GM12873 (cell line): ENCODE measurements around the gene RBP2.

Experiments
- CTCF ChIP-seq: IDR thresholded peaks from 2 replicates; pipeline ENCODE4 v1.5.1; 2012; ENCODE audit warnings: low read depth, mild to moderate bottlenecking, moderate library complexity, low read length, control low read depth; ENCODE audit not compliant: insufficient read depth; ENCODE audit errors: missing control alignments

The RBP2 gene

GRCh38 chr3:139455206-139455605 lies 21.1 kb downstream of the RBP2 start:
- no peak for TF ChIP-seq CTCF

- TF ChIP-seq CTCF: no peak
Observed at GRCh38 chr3:139454346-139454745, 22.0 kb downstream of the RBP2 start.

GRCh38 chr3:139450159-139450558 lies 26.2 kb downstream of the RBP2 start:
- no peak for TF ChIP-seq CTCF

GRCh38 chr3:139449566-139449965 lies 26.8 kb downstream of the RBP2 start:
- TF ChIP-seq CTCF: no peak

GRCh38 chr3:139448104-139448503 lies 28.2 kb downstream of the RBP2 start:
- TF ChIP-seq CTCF: no peak

- no peak for TF ChIP-seq CTCF
Observed at GRCh38 chr3:139447486-139447885, 28.8 kb downstream of the RBP2 start.

GRCh38 chr3:139444446-139444845 lies 31.9 kb downstream of the RBP2 start:
- no peak for TF ChIP-seq CTCF

GRCh38 chr3:139443186-139443585 lies 33.1 kb downstream of the RBP2 start:
- TF ChIP-seq CTCF: no peak
